ENCODE measurements around the gene NOX1. TPM values are rescaled to one million over a fixed set of nuclear protein-coding genes. Genes with fewer than 3 reads are reported as not detected.

The NOX1 gene
- total and polyA plus RNA-seq, 2 of the 13 experiments (the other 11 are each of a cell fraction or from before 2014, with no cell fraction given): 0.07 TPM; not detected in 1

GRCh38 chrX:100913111-100913510 lies 39.0 kb upstream of the NOX1 start (continued):
- no peak for TF ChIP-seq PAWR (CRISPR knock-in tag; IDR thresholded peaks at IDR 0.05; ENCODE audit: borderline replicate concordance)

- CTCF ChIA-PET (ENCODE audit: low intra/inter-chr PET ratio, low total read pairs): no interaction called here
- H3K4me3 ChIP-seq (replicated peaks in 1 of 3; ENCODE audit: insufficient read depth in 1 of 3, low read depth in 2 of 3, low read length in 3 of 3): no peak overlapping the region
- no peak overlapping the region for H2AFZ ChIP-seq (ENCODE audit: low read length)
- BruUV-seq (replicated peaks): no TSS peak
- in situ Hi-C loops (cut with HindIII; ENCODE audit: extremely low pct_ligation_motif_present, low pct_unique_long_range_greater_than_20kb) (no loop called here), intact Hi-C loops (cut with micrococcal nuclease; ENCODE audit: unreplicated experiment) (no loop called here)
- H4K20me1 ChIP-seq (ENCODE audit: insufficient read depth, low read length): no peaks in the 10 kb centered on the region
- no peaks in the 10 kb centered on the region for H3K4me1 ChIP-seq (ENCODE audit: insufficient read depth, low read length)
- no peak overlapping the region for H3K4me2 ChIP-seq (ENCODE audit: low read depth, low read length)
- H3K9ac ChIP-seq (ENCODE audit: insufficient read depth, low read depth, low read length): no peak overlapping the region
- H3K9me3 ChIP-seq (ENCODE audit: low read length): no peaks in the 10 kb centered on the region
- no peak for DNase-seq (ENCODE audit: low spot score)
- WGBS (ENCODE audit: low lambda C conversion rate): 0% methylated on average over 1 of the region's 1 CpG
- POLR2A ChIA-PET: no interaction called here
- no peak for FAIRE-seq
- H3K27me3 ChIP-seq (ENCODE audit: control insufficient read depth in 1 of 2, insufficient read depth in 2 of 2, low read length in 2 of 2): no peaks in the 10 kb centered on the region
- ATAC-seq: no peak
- H3K27ac ChIP-seq (ENCODE audit: extremely low read length, insufficient read depth, low read length): no peak overlapping the region
- no peaks in the 10 kb centered on the region for H3K36me3 ChIP-seq (replicated peaks in 1 of 2; ENCODE audit: control insufficient read depth in 1 of 2, insufficient read depth in 2 of 2, low read length in 2 of 2)
- H3K79me2 ChIP-seq (ENCODE audit: insufficient read depth, low read length): no peaks in the 10 kb centered on the region
- TF ChIP-seq DBP (CRISPR knock-in tag; IDR thresholded peaks at IDR 0.05; ENCODE audit: not compliant biosample characterization) (no peak), FOXK2 (IDR thresholded peaks at IDR 0.05) (no peak), ZNF720 (CRISPR knock-in tag; IDR thresholded peaks at IDR 0.05) (no peak), ZNF556 (CRISPR knock-in tag; IDR thresholded peaks at IDR 0.05; ENCODE audit: borderline replicate concordance) (no peak), ZBTB4 (CRISPR knock-in tag; IDR thresholded peaks at IDR 0.05; ENCODE audit: borderline replicate concordance) (no peak), ISL2 (CRISPR knock-in tag; IDR thresholded peaks at IDR 0.05) (no peak), ZNF788 (CRISPR knock-in tag; IDR thresholded peaks at IDR 0.05; ENCODE audit: borderline replicate concordance) (no peak), KMT2B (CRISPR knock-in tag; IDR thresholded peaks at IDR 0.05) (no peak), ZNF850 (CRISPR knock-in tag; conservative IDR thresholded peaks at IDR 0.05) (no peak), AFF4 (CRISPR knock-in tag; IDR thresholded peaks at IDR 0.05) (no peak), DNMT1 (CRISPR knock-in tag; IDR thresholded peaks at IDR 0.05) (no peak), ARID3A (IDR thresholded peaks at IDR 0.05; ENCODE audit: low read depth, low read length) (no peak), ZBTB20 (CRISPR knock-in tag; IDR thresholded peaks at IDR 0.05; ENCODE audit: borderline replicate concordance, low read depth) (no peak)
Observed at GRCh38 chrX:100911731-100912130, 37.6 kb upstream of the NOX1 start.
